GM10266 (cell line): ENCODE data around the gene CNN2.

Experiments used
- DNase-seq: peaks from one replicate; pipeline ENCODE4 v3.0.0; 2012; ENCODE audit errors: extremely low spot score
- TF ChIP-seq, protein P1 (sequence below): IDR thresholded peaks from 2 replicates; pipeline ENCODE4 v1.5.1; 2012; ENCODE audit warnings: mild to moderate bottlenecking, low read depth; ENCODE audit not compliant: control insufficient read depth, insufficient read depth; ENCODE audit errors: missing control alignments

Gene CNN2

DNA sequence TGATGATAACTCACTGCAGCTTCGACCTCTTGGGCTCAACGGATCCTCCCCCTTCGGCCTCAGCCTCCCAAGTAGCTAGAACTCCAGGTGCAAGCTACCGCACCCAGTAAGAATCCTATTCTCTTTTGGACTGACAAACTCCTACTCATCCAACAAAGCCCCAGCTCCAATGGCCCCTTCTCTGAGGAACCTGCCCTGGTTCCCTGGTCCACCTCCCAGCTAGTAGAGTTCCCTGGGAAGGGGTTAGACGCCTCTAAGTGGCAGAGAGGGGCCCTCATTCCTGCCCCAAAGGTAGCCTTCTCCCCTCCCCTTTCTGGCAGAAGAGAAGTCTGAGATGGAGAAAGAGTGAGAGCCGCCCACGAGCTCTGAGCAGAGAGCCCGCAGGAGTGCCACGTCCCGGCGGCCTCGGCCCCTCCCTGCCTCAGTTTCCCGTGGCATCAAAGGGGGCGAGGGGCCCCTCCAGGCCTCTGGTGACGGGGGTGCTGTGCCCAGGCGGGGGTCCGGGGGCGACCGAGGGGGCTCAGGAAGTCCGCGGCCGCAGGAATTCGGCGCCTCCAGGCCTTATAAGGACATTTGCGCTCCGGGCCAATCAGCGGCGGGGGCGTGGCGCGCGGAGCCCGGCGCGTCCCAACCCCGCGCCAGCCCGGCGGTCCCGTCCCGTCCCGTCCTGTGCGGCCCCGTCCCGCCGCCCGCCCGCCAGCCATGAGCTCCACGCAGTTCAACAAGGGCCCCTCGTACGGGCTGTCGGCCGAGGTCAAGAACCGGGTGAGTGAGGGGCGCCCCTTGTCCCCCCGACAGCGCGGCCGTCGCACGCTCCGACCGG is at the start of gene CNN2:
Gene CNN2 (plus strand): TSS at position 649 of the 823 bp plus-strand sequence. CDS start 54 bp downstream, at position 703.
- DNase-seq: peak; percentile 91
- TF ChIP-seq, protein P1, sequence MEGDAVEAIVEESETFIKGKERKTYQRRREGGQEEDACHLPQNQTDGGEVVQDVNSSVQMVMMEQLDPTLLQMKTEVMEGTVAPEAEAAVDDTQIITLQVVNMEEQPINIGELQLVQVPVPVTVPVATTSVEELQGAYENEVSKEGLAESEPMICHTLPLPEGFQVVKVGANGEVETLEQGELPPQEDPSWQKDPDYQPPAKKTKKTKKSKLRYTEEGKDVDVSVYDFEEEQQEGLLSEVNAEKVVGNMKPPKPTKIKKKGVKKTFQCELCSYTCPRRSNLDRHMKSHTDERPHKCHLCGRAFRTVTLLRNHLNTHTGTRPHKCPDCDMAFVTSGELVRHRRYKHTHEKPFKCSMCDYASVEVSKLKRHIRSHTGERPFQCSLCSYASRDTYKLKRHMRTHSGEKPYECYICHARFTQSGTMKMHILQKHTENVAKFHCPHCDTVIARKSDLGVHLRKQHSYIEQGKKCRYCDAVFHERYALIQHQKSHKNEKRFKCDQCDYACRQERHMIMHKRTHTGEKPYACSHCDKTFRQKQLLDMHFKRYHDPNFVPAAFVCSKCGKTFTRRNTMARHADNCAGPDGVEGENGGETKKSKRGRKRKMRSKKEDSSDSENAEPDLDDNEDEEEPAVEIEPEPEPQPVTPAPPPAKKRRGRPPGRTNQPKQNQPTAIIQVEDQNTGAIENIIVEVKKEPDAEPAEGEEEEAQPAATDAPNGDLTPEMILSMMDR: no peak

DNA sequence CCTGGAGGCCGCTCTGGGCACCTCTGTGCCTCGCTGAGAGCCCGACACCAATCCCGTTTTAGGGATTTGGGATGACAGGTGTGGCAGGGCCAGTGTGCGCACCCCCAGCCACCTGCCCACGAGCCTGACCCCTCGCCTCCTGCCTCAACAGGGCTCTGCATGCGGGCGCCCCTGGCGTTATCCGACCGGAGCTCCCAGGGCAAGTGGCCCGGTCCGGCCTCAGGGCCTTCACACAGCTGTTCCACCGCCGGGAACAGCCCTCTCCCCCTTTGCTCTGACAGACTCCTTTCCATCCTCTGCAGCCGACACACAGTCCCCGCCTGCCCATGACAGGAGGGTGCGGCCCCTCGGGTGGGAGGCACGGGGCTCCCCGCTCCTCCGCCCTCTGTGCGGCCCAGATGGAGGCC is 49.3 kb upstream of the CNN2 start:
- DNase-seq: no peak
- TF ChIP-seq, protein P1: no peak

DNA sequence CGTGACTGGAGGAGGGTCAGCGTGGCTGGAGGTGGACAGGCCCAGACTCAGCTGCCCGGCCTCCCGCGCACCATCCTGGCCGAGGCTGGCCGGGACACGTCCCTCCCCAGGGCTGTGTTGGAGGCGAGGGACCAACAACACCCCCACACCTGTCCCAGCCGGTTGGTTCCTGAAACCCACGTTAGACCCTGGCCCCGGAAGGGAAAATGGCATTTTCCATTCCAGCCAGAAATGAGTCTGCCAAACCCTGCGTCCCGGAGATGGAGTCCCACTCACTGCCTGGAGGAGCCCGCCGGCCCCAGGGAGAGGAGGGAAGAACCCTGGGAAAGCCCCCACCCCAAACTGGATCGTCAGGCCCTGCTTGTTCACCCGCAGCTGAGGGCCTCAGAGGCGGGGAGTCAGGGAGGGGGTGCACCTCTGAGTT is 47.1 kb upstream of the CNN2 start:
- TF ChIP-seq, protein P1: no peak
- DNase-seq: peak; percentile 91

DNA sequence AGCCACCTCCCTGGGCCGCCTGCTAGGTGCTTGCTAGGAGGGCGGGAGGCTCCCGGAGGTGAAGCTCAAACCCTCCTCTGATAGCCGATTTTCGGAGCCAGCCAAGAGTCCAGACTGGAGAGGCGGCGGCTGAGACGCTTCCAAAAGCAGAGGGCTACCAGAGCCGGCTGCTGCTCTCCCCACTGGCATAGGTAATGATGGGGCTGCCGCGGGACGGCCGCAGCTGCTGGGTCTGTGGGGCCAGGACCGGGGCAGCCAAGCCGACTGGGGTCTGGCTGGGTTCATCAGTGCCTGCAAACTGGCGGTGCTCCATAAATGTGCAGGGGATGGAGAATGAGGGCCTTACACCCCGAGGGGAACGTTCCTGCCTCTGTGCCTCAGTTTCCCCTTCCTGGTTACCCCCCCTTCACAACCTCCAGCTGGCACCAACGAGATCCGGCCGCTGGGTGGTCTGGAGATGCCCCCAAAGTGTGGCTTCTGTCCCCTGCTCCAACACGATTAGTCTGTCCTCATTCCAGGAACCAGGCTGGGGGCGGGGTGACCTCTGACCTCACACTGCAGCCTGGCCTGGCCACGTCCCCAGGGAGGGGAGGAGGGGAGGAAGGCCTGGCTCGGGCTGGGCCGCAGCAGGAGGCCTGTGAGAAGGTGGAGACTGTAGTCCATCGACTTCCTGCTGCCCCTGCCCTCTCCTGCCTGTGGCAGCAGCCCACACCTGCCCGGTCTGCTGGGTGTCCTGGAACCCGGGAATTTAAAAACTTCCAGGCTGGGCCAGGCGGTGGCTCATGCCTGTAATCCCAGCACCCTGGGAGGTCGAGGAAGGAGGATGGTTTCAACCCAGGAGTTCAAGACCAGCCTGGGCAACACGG is 46.0 kb upstream of the CNN2 start:
- TF ChIP-seq, protein P1: no peak
- no peak for DNase-seq

DNA sequence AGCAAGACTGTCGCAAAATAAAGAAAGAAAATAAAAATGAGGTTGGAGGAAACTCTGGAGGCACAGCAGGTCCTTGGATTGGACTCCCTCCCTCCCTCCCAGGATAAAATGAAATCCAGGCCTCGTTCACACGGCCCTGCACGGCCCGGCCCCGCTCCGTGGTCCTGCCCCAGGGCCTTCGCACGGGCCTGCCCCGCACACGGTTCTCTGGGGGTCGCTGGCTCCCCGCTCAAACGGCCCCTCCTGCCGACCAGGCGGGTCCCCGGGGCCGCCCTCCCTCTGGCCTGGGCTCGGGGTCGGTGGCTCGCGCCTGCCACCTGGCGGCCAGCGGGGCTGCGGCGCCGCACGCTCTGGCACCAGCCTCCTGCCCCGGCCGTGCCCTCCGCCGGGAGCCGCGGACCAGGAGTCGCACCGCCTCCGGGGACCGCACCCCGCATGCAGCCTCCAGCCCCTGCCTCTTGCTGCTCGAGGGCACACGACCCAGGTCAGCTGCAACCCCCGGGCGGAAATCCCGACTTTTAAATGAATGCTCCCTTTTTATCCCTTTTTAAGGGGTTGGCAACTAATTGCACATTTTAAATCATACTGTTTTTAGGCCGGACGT is 43.7 kb upstream of the CNN2 start:
- TF ChIP-seq, protein P1: peak; percentile 98
- DNase-seq: peak; percentile 97

DNA sequence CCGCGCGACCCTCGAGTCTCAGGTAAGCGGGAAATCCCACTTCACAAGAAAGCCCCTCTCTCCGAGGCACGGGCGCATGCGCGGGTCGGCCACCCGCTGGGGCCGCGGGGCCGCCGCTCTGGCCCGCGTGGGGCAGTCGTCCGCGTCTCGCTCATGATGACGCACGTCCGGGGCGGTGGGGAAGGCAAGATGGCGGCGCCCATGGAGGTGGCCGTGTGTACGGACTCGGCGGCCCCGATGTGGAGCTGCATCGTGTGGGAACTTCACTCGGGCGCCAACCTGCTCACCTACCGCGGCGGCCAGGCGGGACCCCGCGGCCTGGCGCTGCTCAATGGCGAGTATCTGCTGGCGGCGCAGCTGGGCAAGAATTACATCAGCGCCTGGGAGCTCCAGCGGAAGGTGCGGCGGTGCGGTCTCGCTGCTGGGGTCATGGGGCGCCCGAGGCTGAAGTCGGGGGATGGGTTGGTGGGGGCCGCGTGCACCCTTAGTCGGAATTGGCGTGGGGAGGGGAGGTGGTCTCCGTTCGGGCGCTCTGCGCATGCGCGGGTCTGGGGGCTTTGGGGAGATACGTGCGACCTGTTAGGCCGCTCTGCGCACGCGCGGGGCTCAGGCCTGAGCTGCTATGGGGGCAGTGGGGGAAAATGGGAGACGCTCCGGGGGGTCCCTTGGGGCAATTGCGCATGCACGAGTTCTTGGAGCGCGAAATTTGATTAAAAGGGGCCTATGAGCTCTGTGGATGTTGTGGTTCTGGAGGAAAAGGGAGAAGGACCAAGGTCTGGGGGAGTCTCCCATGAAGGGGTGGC is 42.0 kb upstream of the CNN2 start, which contains the start of gene WDR18:
Gene WDR18 (plus strand): TSS at position 181 of the 803 bp plus-strand sequence. CDS start 9 bp downstream, at position 190.
- peak; percentile 100 for DNase-seq
- TF ChIP-seq, protein P1: peak; percentile 26
